ENCODE results near the gene FHAD1. TPM values are rescaled to one million over a fixed set of nuclear protein-coding genes. Genes with fewer than 3 reads are reported as not detected.

The FHAD1 gene
- total and polyA plus RNA-seq, 10 of the 15 experiments (the other 5 are each of a cell fraction or from before 2014, with no cell fraction given) = 0.09 to 1.0 (median 0.32) TPM; not detected in 2

DNA sequence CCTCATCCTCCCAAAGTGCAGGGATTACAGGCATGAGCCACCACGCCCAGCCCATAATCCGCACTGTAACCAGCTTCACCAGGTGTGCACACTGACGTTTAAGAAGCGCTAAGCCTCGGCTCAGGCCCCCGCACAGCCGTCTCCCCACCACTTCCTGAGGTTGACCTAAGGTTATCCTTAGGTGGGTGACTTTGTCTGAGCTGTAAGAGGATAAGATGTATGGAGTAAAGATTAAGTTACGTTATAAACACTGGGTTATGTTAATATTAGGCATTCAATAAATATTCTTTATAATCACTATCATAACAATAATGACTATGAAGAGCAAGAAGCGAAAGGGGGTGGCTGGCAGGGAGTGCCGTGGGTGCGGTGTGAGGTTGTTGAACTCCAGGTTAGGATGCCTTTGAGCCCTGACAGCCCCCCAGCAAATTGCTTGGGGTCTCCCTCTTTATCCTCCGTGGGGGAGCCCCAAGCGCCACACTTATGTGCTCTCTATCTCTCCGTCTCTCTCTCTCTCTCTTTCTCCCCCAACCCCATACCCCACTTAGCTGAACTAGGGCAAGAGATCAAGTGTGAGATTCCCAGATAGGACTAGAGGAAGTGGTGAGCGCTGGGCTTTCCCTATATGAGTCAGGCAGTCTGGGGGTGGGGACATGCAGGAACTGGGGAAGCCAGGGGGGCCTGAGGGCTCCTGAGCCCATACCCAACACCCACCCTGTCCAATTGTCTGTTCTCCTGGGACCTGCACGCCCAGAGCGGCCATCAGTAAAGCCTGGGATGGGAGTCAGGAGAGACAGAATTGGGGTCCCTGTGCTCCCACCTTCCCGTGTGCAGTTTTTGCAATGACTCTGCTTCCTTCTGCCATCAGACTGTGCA is 170.3 kb downstream of the FHAD1 start (continued):
- TF ChIP-seq, protein P1, sequence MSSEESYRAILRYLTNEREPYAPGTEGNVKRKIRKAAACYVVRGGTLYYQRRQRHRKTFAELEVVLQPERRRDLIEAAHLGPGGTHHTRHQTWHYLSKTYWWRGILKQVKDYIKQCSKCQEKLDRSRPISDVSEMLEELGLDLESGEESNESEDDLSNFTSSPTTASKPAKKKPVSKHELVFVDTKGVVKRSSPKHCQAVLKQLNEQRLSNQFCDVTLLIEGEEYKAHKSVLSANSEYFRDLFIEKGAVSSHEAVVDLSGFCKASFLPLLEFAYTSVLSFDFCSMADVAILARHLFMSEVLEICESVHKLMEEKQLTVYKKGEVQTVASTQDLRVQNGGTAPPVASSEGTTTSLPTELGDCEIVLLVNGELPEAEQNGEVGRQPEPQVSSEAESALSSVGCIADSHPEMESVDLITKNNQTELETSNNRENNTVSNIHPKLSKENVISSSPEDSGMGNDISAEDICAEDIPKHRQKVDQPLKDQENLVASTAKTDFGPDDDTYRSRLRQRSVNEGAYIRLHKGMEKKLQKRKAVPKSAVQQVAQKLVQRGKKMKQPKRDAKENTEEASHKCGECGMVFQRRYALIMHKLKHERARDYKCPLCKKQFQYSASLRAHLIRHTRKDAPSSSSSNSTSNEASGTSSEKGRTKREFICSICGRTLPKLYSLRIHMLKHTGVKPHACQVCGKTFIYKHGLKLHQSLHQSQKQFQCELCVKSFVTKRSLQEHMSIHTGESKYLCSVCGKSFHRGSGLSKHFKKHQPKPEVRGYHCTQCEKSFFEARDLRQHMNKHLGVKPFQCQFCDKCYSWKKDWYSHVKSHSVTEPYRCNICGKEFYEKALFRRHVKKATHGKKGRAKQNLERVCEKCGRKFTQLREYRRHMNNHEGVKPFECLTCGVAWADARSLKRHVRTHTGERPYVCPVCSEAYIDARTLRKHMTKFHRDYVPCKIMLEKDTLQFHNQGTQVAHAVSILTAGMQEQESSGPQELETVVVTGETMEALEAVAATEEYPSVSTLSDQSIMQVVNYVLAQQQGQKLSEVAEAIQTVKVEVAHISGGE (CRISPR knock-in tag; IDR thresholded peaks at IDR 0.05) = no peak
- TF ChIP-seq, protein P2, sequence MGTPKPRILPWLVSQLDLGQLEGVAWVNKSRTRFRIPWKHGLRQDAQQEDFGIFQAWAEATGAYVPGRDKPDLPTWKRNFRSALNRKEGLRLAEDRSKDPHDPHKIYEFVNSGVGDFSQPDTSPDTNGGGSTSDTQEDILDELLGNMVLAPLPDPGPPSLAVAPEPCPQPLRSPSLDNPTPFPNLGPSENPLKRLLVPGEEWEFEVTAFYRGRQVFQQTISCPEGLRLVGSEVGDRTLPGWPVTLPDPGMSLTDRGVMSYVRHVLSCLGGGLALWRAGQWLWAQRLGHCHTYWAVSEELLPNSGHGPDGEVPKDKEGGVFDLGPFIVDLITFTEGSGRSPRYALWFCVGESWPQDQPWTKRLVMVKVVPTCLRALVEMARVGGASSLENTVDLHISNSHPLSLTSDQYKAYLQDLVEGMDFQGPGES (IDR thresholded peaks at IDR 0.05) = no peak
- TF ChIP-seq JUND (IDR thresholded peaks at IDR 0.05; ENCODE audit: low read depth, low read length) (peak; percentile 87), STAT3 (IDR thresholded peaks at IDR 0.05; ENCODE audit: low read depth, low read length) (no peak), TARDBP (IDR thresholded peaks at IDR 0.05; ENCODE audit: borderline replicate concordance) (no peak), TCF3 (IDR thresholded peaks at IDR 0.05; ENCODE audit: borderline replicate concordance, insufficient read depth, low read depth, low read length) (0 out of 2 replicates have a peak, but pooled peaks have one; percentile 59), PAX8 (IDR thresholded peaks at IDR 0.05) (no peak), MEF2B (IDR thresholded peaks at IDR 0.05; ENCODE audit: partially characterized antibody, poor library complexity, severe bottlenecking) (peak; percentile 23), MTA2 (IDR thresholded peaks at IDR 0.05; ENCODE audit: low read depth) (0 out of 2 replicates have a peak, but pooled peaks have one; percentile 47), EP300 (IDR thresholded peaks at IDR 0.05; ENCODE audit: borderline replicate concordance in 1 of 2, control insufficient read depth in 1 of 2, low read depth in 2 of 2, low read length in 2 of 2) (peak in 1 of 2 experiments; percentile 82; a peak in 2 of 4 replicates), NFYA (IDR thresholded peaks at IDR 0.05; ENCODE audit: borderline replicate concordance, low read depth, low read length) (no peak), RB1 (IDR thresholded peaks at IDR 0.05; ENCODE audit: borderline replicate concordance) (no peak)
- TF ChIP-seq, protein P3, sequence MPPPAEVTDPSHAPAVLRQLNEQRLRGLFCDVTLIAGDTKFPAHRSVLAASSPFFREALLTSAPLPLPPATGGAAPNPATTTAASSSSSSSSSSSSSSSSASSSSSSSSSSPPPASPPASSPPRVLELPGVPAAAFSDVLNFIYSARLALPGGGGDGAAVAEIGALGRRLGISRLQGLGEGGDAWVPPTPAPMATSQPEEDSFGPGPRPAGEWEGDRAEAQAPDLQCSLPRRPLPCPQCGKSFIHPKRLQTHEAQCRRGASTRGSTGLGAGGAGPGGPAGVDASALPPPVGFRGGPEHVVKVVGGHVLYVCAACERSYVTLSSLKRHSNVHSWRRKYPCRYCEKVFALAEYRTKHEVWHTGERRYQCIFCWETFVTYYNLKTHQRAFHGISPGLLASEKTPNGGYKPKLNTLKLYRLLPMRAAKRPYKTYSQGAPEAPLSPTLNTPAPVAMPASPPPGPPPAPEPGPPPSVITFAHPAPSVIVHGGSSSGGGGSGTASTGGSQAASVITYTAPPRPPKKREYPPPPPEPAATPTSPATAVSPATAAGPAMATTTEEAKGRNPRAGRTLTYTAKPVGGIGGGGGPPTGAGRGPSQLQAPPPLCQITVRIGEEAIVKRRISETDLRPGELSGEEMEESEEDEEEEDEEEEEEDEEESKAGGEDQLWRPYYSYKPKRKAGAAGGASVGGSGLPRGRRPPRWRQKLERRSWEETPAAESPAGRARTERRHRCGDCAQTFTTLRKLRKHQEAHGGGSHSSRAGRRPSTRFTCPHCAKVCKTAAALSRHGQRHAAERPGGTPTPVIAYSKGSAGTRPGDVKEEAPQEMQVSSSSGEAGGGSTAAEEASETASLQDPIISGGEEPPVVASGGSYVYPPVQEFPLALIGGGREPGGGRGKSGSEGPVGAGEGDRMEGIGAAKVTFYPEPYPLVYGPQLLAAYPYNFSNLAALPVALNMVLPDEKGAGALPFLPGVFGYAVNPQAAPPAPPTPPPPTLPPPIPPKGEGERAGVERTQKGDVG (CRISPR knock-in tag; IDR thresholded peaks at IDR 0.05) = no peak
- TF ChIP-seq, protein P4, sequence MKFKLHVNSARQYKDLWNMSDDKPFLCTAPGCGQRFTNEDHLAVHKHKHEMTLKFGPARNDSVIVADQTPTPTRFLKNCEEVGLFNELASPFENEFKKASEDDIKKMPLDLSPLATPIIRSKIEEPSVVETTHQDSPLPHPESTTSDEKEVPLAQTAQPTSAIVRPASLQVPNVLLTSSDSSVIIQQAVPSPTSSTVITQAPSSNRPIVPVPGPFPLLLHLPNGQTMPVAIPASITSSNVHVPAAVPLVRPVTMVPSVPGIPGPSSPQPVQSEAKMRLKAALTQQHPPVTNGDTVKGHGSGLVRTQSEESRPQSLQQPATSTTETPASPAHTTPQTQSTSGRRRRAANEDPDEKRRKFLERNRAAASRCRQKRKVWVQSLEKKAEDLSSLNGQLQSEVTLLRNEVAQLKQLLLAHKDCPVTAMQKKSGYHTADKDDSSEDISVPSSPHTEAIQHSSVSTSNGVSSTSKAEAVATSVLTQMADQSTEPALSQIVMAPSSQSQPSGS (IDR thresholded peaks at IDR 0.05; ENCODE audit: low read length) = peak; percentile 47; the same call in 1 of the 2 replicates
- TF ChIP-seq, protein P5, sequence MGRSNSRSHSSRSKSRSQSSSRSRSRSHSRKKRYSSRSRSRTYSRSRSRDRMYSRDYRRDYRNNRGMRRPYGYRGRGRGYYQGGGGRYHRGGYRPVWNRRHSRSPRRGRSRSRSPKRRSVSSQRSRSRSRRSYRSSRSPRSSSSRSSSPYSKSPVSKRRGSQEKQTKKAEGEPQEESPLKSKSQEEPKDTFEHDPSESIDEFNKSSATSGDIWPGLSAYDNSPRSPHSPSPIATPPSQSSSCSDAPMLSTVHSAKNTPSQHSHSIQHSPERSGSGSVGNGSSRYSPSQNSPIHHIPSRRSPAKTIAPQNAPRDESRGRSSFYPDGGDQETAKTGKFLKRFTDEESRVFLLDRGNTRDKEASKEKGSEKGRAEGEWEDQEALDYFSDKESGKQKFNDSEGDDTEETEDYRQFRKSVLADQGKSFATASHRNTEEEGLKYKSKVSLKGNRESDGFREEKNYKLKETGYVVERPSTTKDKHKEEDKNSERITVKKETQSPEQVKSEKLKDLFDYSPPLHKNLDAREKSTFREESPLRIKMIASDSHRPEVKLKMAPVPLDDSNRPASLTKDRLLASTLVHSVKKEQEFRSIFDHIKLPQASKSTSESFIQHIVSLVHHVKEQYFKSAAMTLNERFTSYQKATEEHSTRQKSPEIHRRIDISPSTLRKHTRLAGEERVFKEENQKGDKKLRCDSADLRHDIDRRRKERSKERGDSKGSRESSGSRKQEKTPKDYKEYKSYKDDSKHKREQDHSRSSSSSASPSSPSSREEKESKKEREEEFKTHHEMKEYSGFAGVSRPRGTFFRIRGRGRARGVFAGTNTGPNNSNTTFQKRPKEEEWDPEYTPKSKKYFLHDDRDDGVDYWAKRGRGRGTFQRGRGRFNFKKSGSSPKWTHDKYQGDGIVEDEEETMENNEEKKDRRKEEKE (IDR thresholded peaks at IDR 0.05) = no peak
